Gastrocnemius medialis (tissue), 4 donors: ENCODE measurements around the gene ARHGEF6. TPM values are rescaled to one million over a fixed set of nuclear protein-coding genes. Genes with fewer than 3 reads are reported as not detected.

Experiments
- ATAC-seq, 2 donors: fragments of 150-250 bp; one replicate each; pipeline ENCODE4 v1.9.1; 2016
- DNase-seq, 2 donors: peaks; one replicate each; pipeline ENCODE4 v3.0.0-alpha.2; 2019
- H3K27ac ChIP-seq, 4 donors: fragments of 200-600 bp; sonication (generic); 1 replicate in 1 of 4; 2 replicates in 3 of 4; pipeline ENCODE4 v1.5.1; 2016 to 2018; ENCODE audit warnings: mild to moderate bottlenecking in 2 of 4, moderate library complexity in 1 of 4
- H3K27me3 ChIP-seq, 3 donors: fragments of 200-600 bp; sonication (generic) in 2 of 3; 1 replicate in 1 of 3; 2 replicates in 2 of 3; pipeline versions ENCODE4 v1.5.1 to v1.6.0; 2016 to 2019; ENCODE audit warnings: mild to moderate bottlenecking in 1 of 3, moderate library complexity in 1 of 3
- H3K36me3 ChIP-seq, 2 donors: fragments of 200-600 bp; sonication (generic) in 1 of 2; one replicate each; pipeline ENCODE4 v1.5.1; 2017 to 2018
- H3K4me1 ChIP-seq, 2 donors: fragments of 200-600 bp; sonication (generic) in 1 of 2; one replicate each; pipeline ENCODE4 v1.5.1; 2016 to 2017; ENCODE audit warnings: mild to moderate bottlenecking in 2 of 2
- H3K4me3 ChIP-seq, 4 donors: fragments of 200-600 bp; sonication (generic) in 3 of 4; 1 replicate in 1 of 4; 2 replicates in 3 of 4; pipeline ENCODE4 v1.5.1; 2016 to 2019; ENCODE audit warnings: mild to moderate bottlenecking in 2 of 4
- H3K9me3 ChIP-seq, 3 donors: fragments of 200-600 bp; sonication (generic) in 2 of 3; 1 replicate in 1 of 3; 2 replicates in 2 of 3; pipeline ENCODE4 v1.5.1; 2016 to 2019
- POLR2A ChIP-seq, 2 donors: fragments of 450-650 bp; IDR thresholded peaks; one replicate each; pipeline ENCODE4 v1.6.1; 2017; ENCODE audit warnings: antibody characterized with exemption in 2 of 2, mild to moderate bottlenecking in 2 of 2, moderate library complexity in 2 of 2
- in situ Hi-C, 4 donors: fragments of 200-750 bp; cut with MboI; loops; one replicate each; pipeline versions ENCODE4 v1.15.0 to v1.8.0; 2017; ENCODE audit warnings: low sequenced_read_pairs in 4 of 4
- intact Hi-C: fragments of 100-400 bp; cut with DNase I; formaldehyde crosslinking; loops from one replicate; pipeline ENCODE4 v1.15.1; 2023; ENCODE audit warnings: low total_unique reads
- total RNA-seq, 4 donors: library from RNA; depleted of rRNA; stranded (reverse); fragments of >200 nt; gene quantifications; one replicate each; pipeline versions ENCODE4 v1.1.0 to v1.2.3, GENCODE V29; 2016
- TF ChIP-seq, protein P1 (sequence below), 5 experiments: fragments of 450-650 bp in 3 of 5; fragments of 200-600 bp in 2 of 5; sonication (generic) in 2 of 5; IDR thresholded peaks in 4 of 5; conservative IDR thresholded peaks in 1 of 5; 1 replicate in 4 of 5; 2 replicates in 1 of 5; pipeline ENCODE4 v1.5.1; 2016 to 2019; ENCODE audit warnings: antibody characterized with exemption in 5 of 5, mild to moderate bottlenecking in 3 of 5, moderate library complexity in 3 of 5

The ARHGEF6 gene
- total RNA-seq, 4 donors from 2014 or later: 15.0 to 29.9 (median 24.5) TPM

- peaks cover 34 to 41% of the 10 kb centered on the region in 2 donors for H3K4me1 ChIP-seq
- ATAC-seq (peak; percentile 43 to 47), DNase-seq (no peak)
- TF ChIP-seq POLR2A (IDR thresholded peaks at IDR 0.05): no peak
- no peaks in the 10 kb centered on the region for H3K27me3 ChIP-seq
- no peaks in the 10 kb centered on the region for H3K9me3 ChIP-seq
- no peaks in the 10 kb centered on the region for H3K36me3 ChIP-seq
- no peak overlapping the region for H3K4me3 ChIP-seq
- intact Hi-C loops: no loop called here
- in situ Hi-C loops: no loop called here
- peak overlapping the region; percentile 83 to 86 (median 86) for H3K27ac ChIP-seq
These were observed 25.3 kb downstream of the ARHGEF6 start for GRCh38 chrX:136755411-136755810.

DNA sequence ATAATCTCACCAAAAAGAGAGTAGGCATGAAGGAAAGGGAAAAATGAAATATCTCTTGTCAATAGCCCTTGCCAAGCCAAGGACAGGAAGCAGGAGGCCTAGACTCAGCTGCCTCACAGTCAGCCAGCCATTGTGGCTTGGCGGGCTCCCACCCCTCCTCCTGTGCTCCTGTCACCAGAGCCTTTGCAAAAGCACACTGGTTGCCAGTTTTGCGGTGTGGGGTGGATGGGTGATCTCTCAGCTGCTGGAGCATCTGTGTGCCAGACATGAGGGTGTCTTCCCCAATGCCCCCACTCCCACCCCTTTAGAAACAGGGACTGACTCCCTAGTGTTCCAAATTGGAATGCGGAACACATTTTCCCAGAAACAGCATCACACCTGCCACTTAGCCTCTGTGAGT, 26.1 kb downstream of the ARHGEF6 start:
- H3K9me3 ChIP-seq: no peaks in the 10 kb centered on the region
- H3K4me3 ChIP-seq: no peak overlapping the region
- H3K4me1 ChIP-seq: peaks cover 37 to 44% of the 10 kb centered on the region in 2 donors
- in situ Hi-C loops: no loop called here
- no peaks in the 10 kb centered on the region for H3K27me3 ChIP-seq
- peak; percentile 70 to 78 for DNase-seq
- no peak for TF ChIP-seq POLR2A (IDR thresholded peaks at IDR 0.05)
- TF ChIP-seq, protein P1, sequence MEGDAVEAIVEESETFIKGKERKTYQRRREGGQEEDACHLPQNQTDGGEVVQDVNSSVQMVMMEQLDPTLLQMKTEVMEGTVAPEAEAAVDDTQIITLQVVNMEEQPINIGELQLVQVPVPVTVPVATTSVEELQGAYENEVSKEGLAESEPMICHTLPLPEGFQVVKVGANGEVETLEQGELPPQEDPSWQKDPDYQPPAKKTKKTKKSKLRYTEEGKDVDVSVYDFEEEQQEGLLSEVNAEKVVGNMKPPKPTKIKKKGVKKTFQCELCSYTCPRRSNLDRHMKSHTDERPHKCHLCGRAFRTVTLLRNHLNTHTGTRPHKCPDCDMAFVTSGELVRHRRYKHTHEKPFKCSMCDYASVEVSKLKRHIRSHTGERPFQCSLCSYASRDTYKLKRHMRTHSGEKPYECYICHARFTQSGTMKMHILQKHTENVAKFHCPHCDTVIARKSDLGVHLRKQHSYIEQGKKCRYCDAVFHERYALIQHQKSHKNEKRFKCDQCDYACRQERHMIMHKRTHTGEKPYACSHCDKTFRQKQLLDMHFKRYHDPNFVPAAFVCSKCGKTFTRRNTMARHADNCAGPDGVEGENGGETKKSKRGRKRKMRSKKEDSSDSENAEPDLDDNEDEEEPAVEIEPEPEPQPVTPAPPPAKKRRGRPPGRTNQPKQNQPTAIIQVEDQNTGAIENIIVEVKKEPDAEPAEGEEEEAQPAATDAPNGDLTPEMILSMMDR (IDR thresholded peaks at IDR 0.05 in 4 of 5, conservative IDR thresholded peaks at IDR 0.05 in 1 of 5): no peak
- no peaks in the 10 kb centered on the region for H3K36me3 ChIP-seq
- intact Hi-C loops: no loop called here
- H3K27ac ChIP-seq: peak overlapping the region; percentile 83 to 86 (median 86)
- ATAC-seq: peak; percentile 78

DNA sequence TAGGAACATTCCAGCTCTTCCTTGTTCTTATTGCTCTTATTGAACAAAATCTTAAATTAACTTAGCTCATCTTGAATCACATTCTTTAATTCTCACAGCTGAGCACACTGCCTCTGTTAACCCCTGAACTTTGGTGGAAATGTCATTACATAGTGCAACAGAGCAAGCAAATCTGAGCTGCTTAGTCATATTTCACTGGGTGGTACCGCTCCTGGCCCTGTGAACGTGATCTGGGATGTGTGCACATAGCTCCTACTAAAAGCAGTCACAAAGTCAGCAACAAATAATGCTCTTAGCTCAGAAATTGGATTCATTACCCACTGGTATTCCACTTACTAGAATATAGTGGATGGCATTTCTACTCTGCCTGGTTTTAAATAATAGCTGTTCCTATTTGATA, 27.9 kb downstream of the ARHGEF6 start:
- intact Hi-C loops: no loop called here
- ATAC-seq (peak; percentile 69 to 77), DNase-seq (peak in 1 of 2 donors; percentile 67)
- H3K4me3 ChIP-seq: no peak overlapping the region
- no peaks in the 10 kb centered on the region for H3K36me3 ChIP-seq
- peak overlapping the region; percentile 83 to 86 (median 86) for H3K27ac ChIP-seq
- H3K27me3 ChIP-seq: no peaks in the 10 kb centered on the region
- peaks cover 53 to 60% of the 10 kb centered on the region in 2 donors for H3K4me1 ChIP-seq
- no peaks in the 10 kb centered on the region for H3K9me3 ChIP-seq
- no peak for TF ChIP-seq POLR2A (IDR thresholded peaks at IDR 0.05)
- TF ChIP-seq, protein P1 (IDR thresholded peaks at IDR 0.05 in 4 of 5, conservative IDR thresholded peaks at IDR 0.05 in 1 of 5): no peak
- in situ Hi-C loops: no loop called here

- intact Hi-C loops (no loop called here), in situ Hi-C loops (no loop called here)
- no peak overlapping the region for H3K4me3 ChIP-seq
- TF ChIP-seq, protein P1 (IDR thresholded peaks at IDR 0.05 in 4 of 5, conservative IDR thresholded peaks at IDR 0.05 in 1 of 5): no peak
- no peak for TF ChIP-seq POLR2A (IDR thresholded peaks at IDR 0.05)
- peak overlapping the region; percentile 83 to 86 (median 86) for H3K27ac ChIP-seq
- DNase-seq (no peak), ATAC-seq (no peak)
- H3K4me1 ChIP-seq: peaks cover 57 to 64% of the 10 kb centered on the region in 2 donors
- H3K36me3 ChIP-seq: no peaks in the 10 kb centered on the region
- H3K27me3 ChIP-seq: no peaks in the 10 kb centered on the region
- no peaks in the 10 kb centered on the region for H3K9me3 ChIP-seq
These were observed 28.4 kb downstream of the ARHGEF6 start for GRCh38 chrX:136752346-136752745.

- in situ Hi-C loops (no loop called here), intact Hi-C loops (no loop called here)
- Histone ChIP-seq H3K4me3 (no peak overlapping the region), H3K27ac (peak overlapping the region; percentile 83 to 86 (median 86)), H3K27me3 (no peaks in the 10 kb centered on the region), H3K9me3 (no peaks in the 10 kb centered on the region), H3K4me1 (peaks cover 69 to 83% of the 10 kb centered on the region in 2 donors), H3K36me3 (no peaks in the 10 kb centered on the region)
- ATAC-seq (no peak), DNase-seq (no peak)
- TF ChIP-seq, protein P1 (IDR thresholded peaks at IDR 0.05 in 4 of 5, conservative IDR thresholded peaks at IDR 0.05 in 1 of 5): no peak
- TF ChIP-seq POLR2A (IDR thresholded peaks at IDR 0.05): no peak
These were observed 30.4 kb downstream of the ARHGEF6 start for GRCh38 chrX:136750364-136750763.
